Stimulated activated CD8-positive, alpha-beta memory T cell treated with anti-CD3 and anti-CD28 coated beads, Interleukin-12 subunit alpha, Interleukin-12 subunit beta, amount 100 ng/mL, for 1 hour (primary cell): Measurements from ENCODE around the gene FBLN2.

Source experiments
- DNase-seq: peaks from one replicate; pipeline ENCODE4 v3.0.0-alpha.2; 2020; ENCODE audit warnings: low read depth

Gene FBLN2

GRCh38 chr3:13648060-13649001 is 99.4 kb downstream of the FBLN2 start:
- peak; percentile 67 for DNase-seq

- DNase-seq = peak; percentile 66
These were observed 101.5 kb downstream of the FBLN2 start for GRCh38 chr3:13650210-13651056.

GRCh38 chr3:13651057-13651400 is 102.1 kb downstream of the FBLN2 start:
- no peak for DNase-seq

- no peak for DNase-seq
These were observed 103.0 kb downstream of the FBLN2 start for GRCh38 chr3:13651775-13652428.

- no peak for DNase-seq
These were observed 103.8 kb downstream of the FBLN2 start for GRCh38 chr3:13652728-13653127.

- no peak for DNase-seq
These were observed 104.8 kb downstream of the FBLN2 start for GRCh38 chr3:13653631-13654279.

- DNase-seq = no peak
These were observed 105.6 kb downstream of the FBLN2 start for GRCh38 chr3:13654330-13655060.

- no peak for DNase-seq
These were observed 106.4 kb downstream of the FBLN2 start for GRCh38 chr3:13655061-13655913.

GRCh38 chr3:13656584-13657301 is 107.8 kb downstream of the FBLN2 start:
- no peak for DNase-seq

- peak; percentile 40 for DNase-seq
These were observed 108.9 kb downstream of the FBLN2 start for GRCh38 chr3:13657660-13658435.

- no peak for DNase-seq
These were observed 109.8 kb downstream of the FBLN2 start for GRCh38 chr3:13658681-13659080.

GRCh38 chr3:13659221-13659969 is 110.5 kb downstream of the FBLN2 start:
- no peak for DNase-seq

GRCh38 chr3:13660042-13660874 is 111.3 kb downstream of the FBLN2 start:
- DNase-seq = no peak

- no peak for DNase-seq
These were observed 112.2 kb downstream of the FBLN2 start for GRCh38 chr3:13661121-13661520.

GRCh38 chr3:13662238-13662847 is 113.4 kb downstream of the FBLN2 start:
- no peak for DNase-seq

- no peak for DNase-seq
These were observed 115.0 kb downstream of the FBLN2 start for GRCh38 chr3:13663781-13664535.
